Measurements from ENCODE around the gene ADAP1. TPM values are rescaled to one million over a fixed set of nuclear protein-coding genes. Genes with fewer than 3 reads are reported as not detected.

ADAP1 gene
- total RNA-seq, 2 donors from 2014 or later = 2.3 to 23.7 TPM

DNA sequence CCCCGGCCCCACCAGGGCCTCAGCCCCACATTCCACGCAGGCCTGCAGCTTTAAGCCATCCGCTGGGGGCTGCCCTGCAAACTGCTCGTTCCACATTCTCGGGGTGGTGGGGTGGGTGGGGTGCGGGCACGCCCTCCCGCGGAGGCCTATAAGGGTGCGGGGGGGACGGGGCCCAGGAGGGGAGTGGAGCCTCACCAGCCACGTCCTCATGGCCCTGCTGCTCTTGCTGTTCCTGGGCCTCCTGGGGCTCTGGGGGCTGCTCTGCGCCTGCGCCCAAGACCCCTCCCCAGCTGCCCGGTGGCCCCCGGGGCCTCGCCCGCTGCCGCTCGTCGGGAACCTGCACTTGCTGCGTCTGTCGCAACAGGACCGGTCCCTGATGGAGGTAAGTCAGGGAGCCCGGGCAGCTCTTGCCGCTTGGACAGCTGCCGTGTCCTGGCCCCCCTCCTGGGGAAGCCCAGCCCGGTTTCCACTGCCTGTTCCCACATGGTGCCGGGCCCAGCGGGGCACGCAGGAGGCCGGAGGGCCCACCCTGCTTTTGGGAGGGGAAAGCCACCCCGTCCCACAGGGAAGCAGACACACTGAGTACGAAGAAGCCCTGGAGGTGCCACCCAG is 28.6 kb upstream of the ADAP1 start, which contains the start of gene CYP2W1:
Gene CYP2W1, plus strand, starts transcription at position 178 of the 612 bp plus-strand sequence. Its CDS starts 31 bp downstream, at position 209.
- no peak within 1 kb of the TSS for H3K4me3 Mint-ChIP-seq
- ATAC-seq (replicated peaks) = no peak
- H3K36me3 Mint-ChIP-seq (ENCODE audit: low read depth) = no peaks in the 10 kb centered on the region
- H3K4me1 Mint-ChIP-seq = no peaks in the 10 kb centered on the region
- peaks cover 3% of the 10 kb centered on the region for H3K27me3 Mint-ChIP-seq
- no peaks in the 10 kb centered on the region for H3K9me3 Mint-ChIP-seq
- H3K27ac Mint-ChIP-seq = no peak within 1 kb of the TSS

DNA sequence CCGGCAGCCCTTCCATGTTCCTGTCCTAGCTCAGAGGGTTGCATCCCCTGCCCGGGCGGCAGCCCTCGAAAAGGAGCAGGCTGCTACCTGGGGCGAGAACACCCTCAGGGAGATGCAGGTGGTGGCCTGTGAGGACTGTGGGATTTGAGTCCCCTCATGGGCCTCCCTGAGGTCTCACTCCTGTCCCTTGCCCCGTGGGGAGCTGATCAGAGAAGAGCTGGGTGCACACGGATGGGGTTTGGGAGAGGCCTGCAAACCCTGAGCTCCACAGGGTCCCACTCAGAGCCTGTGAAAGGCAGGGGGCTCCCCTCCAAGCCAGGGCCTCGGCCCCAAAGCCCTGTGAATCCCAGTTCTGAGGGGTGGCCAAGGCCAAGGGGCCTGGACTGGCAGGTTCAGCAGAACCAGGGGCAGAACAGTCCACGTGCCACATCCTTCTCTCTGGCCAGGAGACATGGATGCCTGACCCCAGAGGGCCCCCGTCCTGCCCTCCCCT is 28.1 kb upstream of the ADAP1 start:
- Mint-ChIP-seq H3K36me3 (ENCODE audit: low read depth) (no peaks in the 10 kb centered on the region), H3K27me3 (peaks cover 3% of the 10 kb centered on the region), H3K4me3 (no peak overlapping the region), H3K27ac (no peak overlapping the region), H3K4me1 (no peaks in the 10 kb centered on the region), H3K9me3 (no peaks in the 10 kb centered on the region)
- ATAC-seq (replicated peaks) = no peak

GRCh38 chr7:981793-982510 is 27.5 kb upstream of the ADAP1 start:
- Mint-ChIP-seq H3K36me3 (ENCODE audit: low read depth) (no peaks in the 10 kb centered on the region), H3K27ac (no peak overlapping the region), H3K4me3 (no peak overlapping the region), H3K9me3 (no peaks in the 10 kb centered on the region), H3K4me1 (no peaks in the 10 kb centered on the region), H3K27me3 (peaks cover 3% of the 10 kb centered on the region)
- no peak for ATAC-seq (replicated peaks)

- H3K4me1 Mint-ChIP-seq = no peaks in the 10 kb centered on the region
- no peak for ATAC-seq (replicated peaks)
- H3K9me3 Mint-ChIP-seq = no peaks in the 10 kb centered on the region
- no peaks in the 10 kb centered on the region for H3K27me3 Mint-ChIP-seq
- no peak overlapping the region for H3K27ac Mint-ChIP-seq
- H3K36me3 Mint-ChIP-seq (ENCODE audit: low read depth) = no peaks in the 10 kb centered on the region
- no peak overlapping the region for H3K4me3 Mint-ChIP-seq
Observed at GRCh38 chr7:979886-980571, 25.5 kb upstream of the ADAP1 start.

DNA sequence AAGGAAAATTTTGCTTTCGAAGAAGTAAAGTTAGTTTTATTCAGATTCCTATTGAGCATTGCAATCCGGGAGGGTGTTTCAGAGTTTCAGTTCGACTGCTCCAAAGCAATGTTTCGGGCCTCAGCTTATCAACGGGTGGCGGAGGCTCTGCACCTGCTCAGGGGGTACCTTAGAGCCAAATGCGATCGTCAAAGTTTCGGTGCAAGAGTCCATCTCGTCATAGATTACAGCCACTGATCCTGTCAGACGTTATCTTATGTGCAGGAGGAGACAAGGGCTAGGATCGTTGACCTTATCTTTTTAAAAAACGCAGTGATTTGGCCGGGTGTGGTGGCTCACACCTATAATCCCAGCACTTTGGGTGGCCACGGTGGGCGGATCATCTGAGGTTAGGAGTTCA is 24.7 kb upstream of the ADAP1 start:
- no peaks in the 10 kb centered on the region for H3K27me3 Mint-ChIP-seq
- H3K4me1 Mint-ChIP-seq = no peaks in the 10 kb centered on the region
- no peaks in the 10 kb centered on the region for H3K9me3 Mint-ChIP-seq
- no peak overlapping the region for H3K27ac Mint-ChIP-seq
- no peak overlapping the region for H3K4me3 Mint-ChIP-seq
- ATAC-seq (replicated peaks) = no peak
- H3K36me3 Mint-ChIP-seq (ENCODE audit: low read depth) = peaks cover 8% of the 10 kb centered on the region

DNA sequence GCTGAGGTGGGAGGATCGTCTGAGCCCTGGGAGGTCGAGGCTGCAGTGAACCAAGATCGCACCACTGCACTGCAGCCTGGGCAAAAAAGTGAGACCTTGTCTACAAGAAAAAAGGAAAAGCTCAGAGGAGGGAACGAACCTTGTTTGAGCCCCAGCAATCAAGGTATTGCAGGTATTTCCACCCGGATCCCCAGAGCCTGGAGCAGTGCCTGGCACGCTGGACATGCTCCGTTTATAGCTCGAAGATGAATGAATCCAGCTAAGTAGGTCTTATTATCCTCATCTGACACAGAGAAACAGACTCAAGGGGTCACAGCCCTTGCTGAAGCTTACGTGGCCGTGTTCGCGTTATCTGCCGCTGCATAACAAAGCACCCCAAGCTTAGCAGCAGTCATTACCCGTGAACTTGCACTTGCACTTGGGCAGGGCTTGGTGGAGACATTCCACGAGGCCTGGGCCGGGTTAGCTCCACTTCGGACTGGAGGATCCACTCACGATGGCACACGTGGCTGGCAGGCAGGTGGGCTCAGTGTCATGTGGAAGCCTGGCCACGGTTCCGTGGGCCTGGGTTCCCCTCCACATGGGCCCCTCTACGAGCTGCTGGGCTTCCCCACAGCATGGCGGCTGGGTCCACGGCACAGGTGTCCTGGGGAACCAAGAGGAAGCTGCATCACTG is 24.1 kb upstream of the ADAP1 start:
- H3K27me3 Mint-ChIP-seq = no peaks in the 10 kb centered on the region
- no peak for ATAC-seq (replicated peaks)
- no peak overlapping the region for H3K27ac Mint-ChIP-seq
- no peaks in the 10 kb centered on the region for H3K9me3 Mint-ChIP-seq
- H3K36me3 Mint-ChIP-seq (ENCODE audit: low read depth) = peaks cover 9% of the 10 kb centered on the region
- H3K4me1 Mint-ChIP-seq = no peaks in the 10 kb centered on the region
- no peak overlapping the region for H3K4me3 Mint-ChIP-seq

- no peak for ATAC-seq (replicated peaks)
- no peak overlapping the region for H3K27ac Mint-ChIP-seq
- H3K9me3 Mint-ChIP-seq = no peaks in the 10 kb centered on the region
- no peak overlapping the region for H3K4me3 Mint-ChIP-seq
- no peaks in the 10 kb centered on the region for H3K4me1 Mint-ChIP-seq
- peaks cover 15% of the 10 kb centered on the region for H3K36me3 Mint-ChIP-seq (ENCODE audit: low read depth)
- no peaks in the 10 kb centered on the region for H3K27me3 Mint-ChIP-seq
Observed at GRCh38 chr7:978049-978346, 23.5 kb upstream of the ADAP1 start.

DNA sequence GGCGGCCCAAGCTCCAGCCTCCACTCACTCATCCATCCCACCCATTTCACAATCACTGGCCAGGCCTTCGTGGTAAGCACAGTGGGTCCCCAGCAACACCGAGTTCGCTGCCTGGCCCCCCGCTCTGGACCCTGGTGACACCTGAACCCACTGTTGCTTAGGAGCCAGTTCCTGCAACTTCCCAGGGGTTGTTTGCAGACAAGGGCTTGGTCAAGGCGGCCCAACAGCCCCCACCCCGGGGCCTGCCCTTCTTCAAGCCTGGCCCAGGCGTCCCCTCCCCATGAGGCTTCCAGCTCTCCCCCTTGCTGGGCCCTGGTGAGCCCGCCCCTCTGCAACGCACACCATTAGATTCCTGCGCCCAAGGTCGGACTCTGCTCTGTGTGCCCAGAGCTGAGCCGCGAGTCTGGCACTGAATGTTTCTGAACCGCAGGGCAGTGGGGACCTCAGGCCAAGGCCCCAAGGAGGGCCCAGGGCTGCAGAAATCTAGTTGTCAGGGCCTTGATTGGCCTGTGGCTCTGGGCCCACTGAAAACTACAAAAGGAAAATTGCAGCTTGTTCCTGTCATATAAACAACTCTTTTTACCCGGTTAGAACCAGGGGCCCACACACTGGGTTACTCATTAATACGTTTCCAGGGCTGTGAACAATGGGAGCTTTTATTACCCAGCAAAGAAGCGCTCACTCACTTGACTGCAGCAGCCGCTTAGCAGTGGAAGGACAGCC is 23.0 kb upstream of the ADAP1 start:
- Mint-ChIP-seq H3K4me1 (no peaks in the 10 kb centered on the region), H3K27ac (no peak overlapping the region), H3K4me3 (no peak overlapping the region), H3K27me3 (no peaks in the 10 kb centered on the region), H3K9me3 (no peaks in the 10 kb centered on the region), H3K36me3 (ENCODE audit: low read depth) (peaks cover 20% of the 10 kb centered on the region)
- no peak for ATAC-seq (replicated peaks)

DNA sequence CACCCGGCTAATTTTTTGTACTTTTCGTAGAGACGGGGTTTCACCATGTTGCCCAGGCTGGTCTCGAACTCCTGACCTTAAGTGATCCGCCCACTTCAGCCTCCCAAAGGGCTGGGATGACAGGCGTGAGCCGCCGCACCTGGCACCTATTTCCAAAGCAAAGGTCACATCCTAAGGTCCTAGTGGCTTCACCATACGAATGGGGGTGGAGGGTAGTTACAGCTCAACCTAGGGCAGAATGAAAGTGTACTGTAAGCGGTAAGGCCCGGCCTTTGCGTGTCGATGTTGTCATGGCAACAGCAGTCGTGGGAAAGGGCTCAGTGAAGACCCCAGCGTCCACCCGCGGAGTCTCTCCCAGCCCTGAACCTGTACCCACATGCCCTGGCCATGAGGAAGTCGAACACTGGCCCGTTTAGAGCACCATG is 22.4 kb upstream of the ADAP1 start:
- Mint-ChIP-seq H3K4me1 (no peaks in the 10 kb centered on the region), H3K27ac (no peak overlapping the region), H3K4me3 (no peak overlapping the region), H3K27me3 (no peaks in the 10 kb centered on the region), H3K36me3 (ENCODE audit: low read depth) (peaks cover 26% of the 10 kb centered on the region), H3K9me3 (no peaks in the 10 kb centered on the region)
- ATAC-seq (replicated peaks) = no peak

DNA sequence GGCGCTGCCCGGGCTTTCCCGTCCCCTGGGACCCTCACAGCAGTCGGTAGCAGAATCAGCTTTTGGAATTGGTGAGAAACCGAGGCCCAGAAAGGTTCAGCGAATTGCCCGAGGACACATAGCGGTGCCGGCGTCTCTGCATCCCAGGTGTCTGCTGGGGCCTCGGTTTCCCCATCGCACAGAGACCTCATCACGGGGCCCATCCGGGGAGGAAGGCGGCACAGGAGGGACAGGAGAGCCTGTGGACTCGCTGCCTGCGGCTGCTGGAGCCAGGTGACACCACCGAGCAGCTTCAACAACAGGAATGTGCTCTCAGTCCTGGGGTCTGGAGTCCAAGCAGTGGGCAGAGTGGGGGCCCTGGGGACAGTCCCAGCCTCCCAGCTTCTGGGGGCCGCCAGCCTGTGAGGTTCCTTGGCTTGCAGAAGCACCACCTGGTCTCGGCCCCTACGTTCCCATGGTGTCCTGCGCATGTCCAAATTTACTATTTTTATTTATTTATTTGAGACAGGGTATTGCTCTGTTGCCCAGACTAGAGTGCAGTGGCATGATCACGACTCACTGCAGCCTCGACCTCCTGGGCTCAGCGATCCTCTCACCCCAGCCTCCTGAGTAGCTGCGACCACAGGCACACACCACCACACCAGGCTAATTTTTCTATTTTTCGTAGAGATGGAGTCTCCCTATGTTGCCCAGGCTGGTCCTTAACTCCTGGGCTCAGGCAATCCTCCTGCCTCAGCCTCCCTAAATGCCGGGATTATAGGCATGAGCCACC is 21.4 kb upstream of the ADAP1 start:
- H3K9me3 Mint-ChIP-seq = no peaks in the 10 kb centered on the region
- no peaks in the 10 kb centered on the region for H3K27me3 Mint-ChIP-seq
- peaks cover 36% of the 10 kb centered on the region for H3K36me3 Mint-ChIP-seq (ENCODE audit: low read depth)
- no peak for ATAC-seq (replicated peaks)
- H3K4me1 Mint-ChIP-seq = peaks cover 3% of the 10 kb centered on the region
- no peak overlapping the region for H3K27ac Mint-ChIP-seq
- peak overlapping the region; percentile 91 for H3K4me3 Mint-ChIP-seq

GRCh38 chr7:974820-975681 is 20.6 kb upstream of the ADAP1 start, which contains the start of gene COX19:
Gene COX19 (minus strand): TSS chr7:975549. CDS start chr7:975509, 40 bp downstream.
- Mint-ChIP-seq H3K27me3 (no peaks in the 10 kb centered on the region), H3K4me3 (peak within 1 kb of the TSS; percentile 91), H3K36me3 (ENCODE audit: low read depth) (peaks cover 43% of the 10 kb centered on the region), H3K9me3 (no peaks in the 10 kb centered on the region), H3K27ac (peak within 1 kb of the TSS; percentile 89), H3K4me1 (peaks cover 5% of the 10 kb centered on the region)
- peak; percentile 93 for ATAC-seq (replicated peaks)

DNA sequence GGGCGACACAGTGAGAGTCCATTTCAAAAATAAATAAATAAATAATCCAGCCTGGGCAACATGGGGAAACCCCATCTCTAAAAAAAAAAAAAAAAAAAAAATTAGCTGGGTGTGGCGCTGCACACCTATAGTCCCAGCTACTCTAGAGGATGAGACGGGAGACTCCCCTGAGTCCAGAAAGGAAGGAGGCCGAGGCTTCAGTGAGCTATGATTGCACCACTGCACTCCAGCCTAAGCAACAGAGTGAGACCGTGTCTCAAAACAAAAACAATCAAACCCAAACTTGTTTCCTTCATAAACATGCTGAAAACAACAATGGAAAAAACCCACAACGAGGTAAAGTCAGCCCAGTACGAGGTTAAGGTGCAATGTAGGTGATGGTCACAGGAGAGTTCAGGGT is 19.7 kb upstream of the ADAP1 start:
- H3K27ac Mint-ChIP-seq = peak overlapping the region; percentile 89
- H3K9me3 Mint-ChIP-seq = no peaks in the 10 kb centered on the region
- peak overlapping the region; percentile 91 for H3K4me3 Mint-ChIP-seq
- no peak for ATAC-seq (replicated peaks)
- peaks cover 51% of the 10 kb centered on the region for H3K36me3 Mint-ChIP-seq (ENCODE audit: low read depth)
- H3K4me1 Mint-ChIP-seq = peaks cover 5% of the 10 kb centered on the region
- no peaks in the 10 kb centered on the region for H3K27me3 Mint-ChIP-seq

DNA sequence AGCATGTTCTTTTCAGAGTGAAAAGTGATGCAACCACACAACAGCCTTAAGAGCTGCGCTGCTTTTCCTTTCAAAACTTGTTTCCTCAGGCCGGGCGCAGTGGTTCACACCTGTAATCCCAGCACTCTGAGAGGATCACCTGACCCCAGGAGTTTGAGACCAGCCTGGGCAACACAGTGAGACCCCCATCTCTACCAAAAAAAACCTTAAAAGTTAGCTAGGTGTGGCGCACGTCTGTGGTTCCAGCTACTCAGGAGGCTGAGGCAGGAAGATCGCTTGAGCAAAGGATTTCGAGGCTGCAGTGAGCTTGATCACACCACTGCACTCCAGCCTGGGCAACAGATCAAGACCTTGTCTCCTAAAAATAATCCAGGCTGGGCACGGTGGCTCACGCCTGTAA is 18.8 kb upstream of the ADAP1 start:
- H3K36me3 Mint-ChIP-seq (ENCODE audit: low read depth) = peaks cover 60% of the 10 kb centered on the region
- no peak overlapping the region for H3K27ac Mint-ChIP-seq
- peak overlapping the region; percentile 52 for H3K4me3 Mint-ChIP-seq
- peaks cover 5% of the 10 kb centered on the region for H3K4me1 Mint-ChIP-seq
- H3K27me3 Mint-ChIP-seq = no peaks in the 10 kb centered on the region
- no peaks in the 10 kb centered on the region for H3K9me3 Mint-ChIP-seq
- no peak for ATAC-seq (replicated peaks)

All from activated T-helper 17 cell treated with anti-CD3 and anti-CD28 coated beads, Interleukin-2, amount 50 U/mL, for 72 hours (primary cell).